GM12878 (cell line): ENCODE measurements around the gene GRAMD1B. TPM values are rescaled to one million over a fixed set of nuclear protein-coding genes. Genes with fewer than 3 reads are reported as not detected.

ENCODE experiments used
- ATAC-seq: fragments of 200-7000 bp; cut with Tn5 transposase; 3 replicates; pipeline ENCODE4 v1.9.1; 2020; ENCODE audit warnings: mild to moderate bottlenecking, moderate library complexity
- BruUV-seq: library from RNA; stranded (reverse); fragments of 400-500 nt; replicated peaks from 2 replicates; lab custom pipeline; 2021; lab: Mats Ljungman, UMichigan
- CTCF ChIA-PET: fragments of 300-600 bp; sonication (Branson Sonifier 250); formaldehyde crosslinking; extraction: SDS; loops from one replicate; lab custom pipeline; 2021; ENCODE audit warnings: inconsistent platforms; lab: Yijun Ruan, JAX
- POLR2A ChIA-PET: fragments of 350-600 bp; formaldehyde crosslinking; extraction: SDS; loops from one replicate; lab custom pipeline; 2021; ENCODE audit warnings: inconsistent platforms; lab: Charles Lee
- RAD21 ChIA-PET: fragments of 300-600 bp; sonication (Branson Sonifier 250); formaldehyde crosslinking; loops from one replicate; lab custom pipeline; 2023; ENCODE audit warnings: antibody characterized with exemption; ENCODE audit not compliant: unreplicated experiment; lab: Charles Lee
- SMC1A ChIA-PET: fragments of 300-600 bp; sonication (Branson Sonifier 250); formaldehyde crosslinking; loops from one replicate; lab custom pipeline; 2023; ENCODE audit not compliant: unreplicated experiment, uncharacterized antibody; lab: Charles Lee
- DNase-seq: peaks from one replicate; pipeline ENCODE4 v3.0.0-alpha.2; 2011; ENCODE audit warnings: low read depth, low spot score
- FAIRE-seq: peaks from 3 replicates; lab custom pipeline; 2011; peaks lifted over from hg19 to GRCh38; lab: Jason Lieb, UNC
- H2AFZ ChIP-seq: 2 replicates; pipeline ENCODE4 v1.6.0; 2011; ENCODE audit warnings: low read depth, low read length, control low read depth; ENCODE audit not compliant: control insufficient read depth
- H3K27ac ChIP-seq: 2 replicates; pipeline ENCODE4 v1.5.1; 2011; ENCODE audit warnings: control low read depth; ENCODE audit not compliant: control insufficient read depth, insufficient read depth
- H3K27me3 ChIP-seq, 2 experiments: replicated peaks in 1 of 2; 2 replicates each; pipeline versions ENCODE4 v1.6.0 to v1.6.1; 2011; ENCODE audit warnings: low read length in 1 of 2; ENCODE audit not compliant: control insufficient read depth in 2 of 2, insufficient read depth in 2 of 2
- H3K36me3 ChIP-seq, 2 experiments: 2 replicates each; pipeline ENCODE4 v1.5.1; 2011; ENCODE audit warnings: low read length in 1 of 2; ENCODE audit not compliant: control insufficient read depth in 2 of 2, insufficient read depth in 2 of 2
- H3K4me1 ChIP-seq: 2 replicates; pipeline ENCODE4 v1.6.1; 2011; ENCODE audit warnings: mild to moderate bottlenecking, low read length, moderate library complexity, mixed read lengths; ENCODE audit not compliant: control insufficient read depth, insufficient read depth
- H3K4me2 ChIP-seq: 2 replicates; pipeline ENCODE4 v1.6.0; 2011; ENCODE audit warnings: control low read depth; ENCODE audit not compliant: control insufficient read depth, insufficient read depth
- H3K4me3 ChIP-seq: fragments of 200-600 bp; sonication (generic); 2 replicates; pipeline ENCODE4 v1.5.1; 2016
- H3K79me2 ChIP-seq: 2 replicates; pipeline ENCODE4 v1.6.0; 2011; ENCODE audit warnings: low read length; ENCODE audit not compliant: control insufficient read depth, insufficient read depth
- H3K9ac ChIP-seq: 2 replicates; pipeline ENCODE4 v1.8.0; 2011; ENCODE audit warnings: low read length, control low read depth, mixed read lengths; ENCODE audit not compliant: control insufficient read depth, insufficient read depth
- H3K9me3 ChIP-seq: replicated peaks from 3 replicates; pipeline ENCODE4 v1.5.1; 2011; ENCODE audit warnings: mild to moderate bottlenecking, low read length; ENCODE audit not compliant: control insufficient read depth, insufficient read depth
- H4K20me1 ChIP-seq: 2 replicates; pipeline ENCODE4 v1.6.0; 2011; ENCODE audit not compliant: control insufficient read depth, insufficient read depth
- CTCF ChIP-seq, 3 experiments: IDR thresholded peaks in 2 of 3; conservative IDR thresholded peaks in 1 of 3; 2 replicates each; pipeline ENCODE4 v1.5.1; 2011; ENCODE audit warnings: low read depth in 3 of 3, low read length in 3 of 3, mild to moderate bottlenecking in 3 of 3, control low read depth in 2 of 3, moderate library complexity in 2 of 3, inconsistent platforms in 1 of 3, mixed read lengths in 1 of 3; ENCODE audit not compliant: control insufficient read depth in 2 of 3, insufficient read depth in 1 of 3; ENCODE audit errors: extremely low read depth in 1 of 3
- MXI1 ChIP-seq: fragments of 150-350 bp; IDR thresholded peaks from 2 replicates; pipeline ENCODE4 v1.6.1; 2011; ENCODE audit warnings: low read depth, mild to moderate bottlenecking, inconsistent platforms, low read length, improper control_type of control experiment
- MYB ChIP-seq: fragments of 150-350 bp; IDR thresholded peaks from 2 replicates; pipeline ENCODE4 v1.6.1; 2014; ENCODE audit warnings: mild to moderate bottlenecking, low read depth, low read length, borderline replicate concordance
- PML ChIP-seq: IDR thresholded peaks from 2 replicates; pipeline ENCODE4 v1.6.1; 2012; ENCODE audit warnings: low read length, inconsistent platforms
- RAD51 ChIP-seq: fragments of 450-650 bp; IDR thresholded peaks from 2 replicates; pipeline ENCODE4 v1.6.1; 2016; ENCODE audit warnings: moderate library complexity, mild to moderate bottlenecking, inconsistent platforms
- RUNX3 ChIP-seq: IDR thresholded peaks from 2 replicates; pipeline ENCODE4 v1.6.1; 2012; ENCODE audit warnings: low read length, inconsistent platforms
- SMAD1 ChIP-seq: fragments of 450-650 bp; IDR thresholded peaks from 2 replicates; pipeline ENCODE4 v1.6.1; 2018; ENCODE audit warnings: mild to moderate bottlenecking, low read depth; ENCODE audit not compliant: partially characterized antibody
- STAT1 ChIP-seq: fragments of 450-650 bp; conservative IDR thresholded peaks from 2 replicates; pipeline ENCODE4 v1.6.1; 2014; ENCODE audit warnings: antibody characterized with exemption, mild to moderate bottlenecking
- ZBED1 ChIP-seq: IDR thresholded peaks from 2 replicates; pipeline ENCODE4 v1.6.1; 2016; ENCODE audit warnings: borderline replicate concordance
- WGBS: methylation state at CpG from one replicate; pipeline ENCODE4 v1.1.6; 2016; ENCODE audit warnings: low lambda C conversion rate; ENCODE audit not compliant: insufficient replicate concordance, insufficient coverage; ENCODE audit errors: missing lambda C conversion rate; 5-methylcytosine and 5-hydroxymethylcytosine counted together
- in situ Hi-C: fragments of 300-500 bp; cut with MboI; formaldehyde crosslinking; loops from 9 replicates; pipeline ENCODE4 v1.14.3; 2018; ENCODE audit warnings: mixed read lengths
- intact Hi-C: fragments of 100-400 bp; cut with micrococcal nuclease; formaldehyde crosslinking; loops from one replicate; pipeline ENCODE4 v1.14.2; 2022; ENCODE audit not compliant: unreplicated experiment
- polyA plus RNA-seq, 11 experiments: library from polyadenylated mRNA; depleted of rRNA in 4 of 11; unstranded in 6 of 11; stranded (reverse) in 5 of 11; fragments of >200 nt; fragmentation: Nextera tagmentation in 4 of 11; fragmentation: Illumina TruSeq in 1 of 11; extraction: Ambion mirVana in 4 of 11; extraction: Trizol in 1 of 11; gene quantifications; 1 replicate in 1 of 11; 2 replicates in 10 of 11; pipeline versions ENCODE4 v1.2.1 to v1.2.3, GENCODE V29; 2011 to 2016; ENCODE audit warnings: inconsistent platforms in 2 of 11, missing spikeins in 2 of 11, low read depth in 1 of 11
- total RNA-seq, 4 experiments: library from RNA; depleted of rRNA in 3 of 4; stranded (reverse); fragments of >200 nt in 3 of 4; fragmentation: Illumina TruSeq in 1 of 4; extraction: Trizol in 1 of 4; gene quantifications; 2 replicates each; pipeline versions ENCODE4 v1.2.1 to v1.2.3, GENCODE V29; 2013 to 2021

The GRAMD1B gene
- total and polyA plus RNA-seq, 10 of the 15 experiments (the other 5 are each of a cell fraction or from before 2014, with no cell fraction given), result 1.9 to 49.1 (median 26.9) TPM

GRCh38 chr11:123551079-123551478, 121.0 kb downstream of the GRAMD1B start:
- intact Hi-C loops, result no loop called here
- H3K4me3 ChIP-seq, result no peak overlapping the region
- DNase-seq, result no peak
- H3K27me3 ChIP-seq, result no peaks in the 10 kb centered on the region
- peaks cover 23% of the 10 kb centered on the region for H3K4me1 ChIP-seq
- no peak overlapping the region for H3K9ac ChIP-seq
- no peaks in the 10 kb centered on the region for H3K79me2 ChIP-seq
- no peak for ATAC-seq
- no peaks in the 10 kb centered on the region for H3K36me3 ChIP-seq
- RAD21 ChIA-PET, result no interaction called here
- H4K20me1 ChIP-seq, result 0 out of 2 replicates have a peak, but pooled peaks cover 2% of the 10 kb centered on the region
- no peak overlapping the region for H3K4me2 ChIP-seq
- H3K27ac ChIP-seq, result no peak overlapping the region
- no peaks in the 10 kb centered on the region for H3K9me3 ChIP-seq
- 48% methylated on average over 6 of the region's 6 CpGs for WGBS
- SMC1A ChIA-PET, result interaction anchor here (1.0 to 8.0 kb wide), 4 partner anchors 25 to 38 kb away, joined by 3 to 64 read pairs (median 4); no protein-coding TSS in a partner anchor
- H2AFZ ChIP-seq, result no peak overlapping the region
- POLR2A ChIA-PET, result interaction anchor here (1.2 kb wide), 1 partner anchor 10 kb away, joined by 3 read pairs; no protein-coding TSS in a partner anchor
- in situ Hi-C loops, result no loop called here
- BruUV-seq, result no TSS peak
- FAIRE-seq, result no peak
- no peak for TF ChIP-seq RUNX3
- TF ChIP-seq RAD51, result no peak
- no peak for TF ChIP-seq MXI1
- no peak for TF ChIP-seq SMAD1
- no peak for TF ChIP-seq PML
- TF ChIP-seq STAT1, result no peak
- no peak for TF ChIP-seq ZBED1
- TF ChIP-seq MYB, result no peak
- TF ChIP-seq CTCF (IDR thresholded peaks at IDR 0.05 in 2 of 3, conservative IDR thresholded peaks at IDR 0.05 in 1 of 3; ENCODE audit: control insufficient read depth in 2 of 3, extremely low read depth in 1 of 3, insufficient read depth in 1 of 3, low read depth in 3 of 3, low read length in 3 of 3), result no peak
- CTCF ChIA-PET, result interaction anchor here (0.6 to 1.0 kb wide), 3 partner anchors 12 to 160 kb away, joined by 3 read pairs; no protein-coding TSS in a partner anchor
